ENCODE data around the gene HID1. TPM values are rescaled to one million over a fixed set of nuclear protein-coding genes. Genes with fewer than 3 reads are reported as not detected.
"Not testable (repeated sequence)": the region's sequence is repeated elsewhere in the genome, so short reads cannot be mapped to it uniquely, and the experiment has no call there.

Gene HID1
- total RNA-seq, 3 donors from 2014 or later (not counting 1 experiment from before 2014, with no cell fraction given): 0.66 to 9.5 (median 2.8) TPM

DNA sequence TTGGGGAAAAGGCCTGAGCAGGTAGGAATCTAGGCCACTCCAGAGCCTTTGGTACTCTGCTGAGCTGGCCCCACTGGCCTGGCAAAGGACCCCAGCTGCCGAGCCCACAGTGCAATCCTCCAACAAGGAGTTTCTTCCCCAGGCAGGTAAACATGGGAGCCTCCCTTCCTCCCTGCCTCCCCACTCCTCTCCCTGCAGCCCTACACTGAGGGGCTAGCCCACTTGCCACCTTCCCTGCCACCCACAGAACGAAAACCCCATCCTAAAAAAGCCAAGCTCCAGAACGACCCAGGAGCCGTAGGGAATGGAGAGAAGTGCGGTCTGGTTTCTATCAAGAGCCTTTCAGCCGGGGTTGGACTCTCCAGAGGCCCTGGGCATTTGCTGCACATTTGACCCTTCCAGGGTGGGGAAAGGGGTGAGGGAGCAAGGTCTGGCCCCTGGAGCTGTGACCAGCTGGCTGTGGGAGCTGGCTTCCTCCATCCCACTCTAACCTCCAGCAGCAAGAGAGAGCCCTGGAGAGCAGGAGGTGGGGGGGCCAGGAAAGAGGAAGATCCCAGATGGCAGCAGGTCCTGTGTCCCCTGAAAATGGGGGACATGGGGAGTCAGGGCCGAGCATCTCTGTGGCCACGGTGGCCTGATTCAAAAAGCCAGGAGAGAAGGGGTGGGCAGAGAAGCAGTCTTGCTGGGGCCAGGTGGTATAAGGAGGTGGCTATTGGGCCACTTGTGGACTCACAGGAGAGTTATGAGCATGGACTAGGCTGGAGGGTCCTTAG, 1.3 kb downstream of the HID1 start:
- DNase-seq (no peak), ATAC-seq (no peak)
- Mint-ChIP-seq H3K36me3 (no peaks in the 10 kb centered on the region), H3K27me3 (ENCODE audit: low read depth in 2 of 2) (peaks cover 6 to 21% of the 10 kb centered on the region in 2 donors), H3K4me1 (peaks cover 6% of the 10 kb centered on the region in 2 donors), H3K27ac (no peak overlapping the region), H3K4me3 (peak overlapping the region; percentile 64), H3K9me3 (no peaks in the 10 kb centered on the region)
- 94% methylated on average over 8 of the region's 8 CpGs for WGBS (ENCODE audit: insufficient coverage)
- Histone ChIP-seq H3K27ac (ENCODE audit: low read length) (no peak overlapping the region), H3K4me1 (ENCODE audit: control insufficient read depth, insufficient read depth, low read length) (peaks cover 17% of the 10 kb centered on the region), H3K4me3 (ENCODE audit: low read length) (no peak overlapping the region), H3K9me3 (ENCODE audit: control insufficient read depth, insufficient read depth, low read length) (no peaks in the 10 kb centered on the region), H3K27me3 (ENCODE audit: control insufficient read depth, insufficient read depth, low read length) (peaks cover 23% of the 10 kb centered on the region), H3K36me3 (ENCODE audit: control insufficient read depth, insufficient read depth, low read length) (no peaks in the 10 kb centered on the region)
- TF ChIP-seq, protein P1, sequence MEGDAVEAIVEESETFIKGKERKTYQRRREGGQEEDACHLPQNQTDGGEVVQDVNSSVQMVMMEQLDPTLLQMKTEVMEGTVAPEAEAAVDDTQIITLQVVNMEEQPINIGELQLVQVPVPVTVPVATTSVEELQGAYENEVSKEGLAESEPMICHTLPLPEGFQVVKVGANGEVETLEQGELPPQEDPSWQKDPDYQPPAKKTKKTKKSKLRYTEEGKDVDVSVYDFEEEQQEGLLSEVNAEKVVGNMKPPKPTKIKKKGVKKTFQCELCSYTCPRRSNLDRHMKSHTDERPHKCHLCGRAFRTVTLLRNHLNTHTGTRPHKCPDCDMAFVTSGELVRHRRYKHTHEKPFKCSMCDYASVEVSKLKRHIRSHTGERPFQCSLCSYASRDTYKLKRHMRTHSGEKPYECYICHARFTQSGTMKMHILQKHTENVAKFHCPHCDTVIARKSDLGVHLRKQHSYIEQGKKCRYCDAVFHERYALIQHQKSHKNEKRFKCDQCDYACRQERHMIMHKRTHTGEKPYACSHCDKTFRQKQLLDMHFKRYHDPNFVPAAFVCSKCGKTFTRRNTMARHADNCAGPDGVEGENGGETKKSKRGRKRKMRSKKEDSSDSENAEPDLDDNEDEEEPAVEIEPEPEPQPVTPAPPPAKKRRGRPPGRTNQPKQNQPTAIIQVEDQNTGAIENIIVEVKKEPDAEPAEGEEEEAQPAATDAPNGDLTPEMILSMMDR (IDR thresholded peaks at IDR 0.05): no peak
- intact Hi-C loops (cut with micrococcal nuclease): no loop called here

DNA sequence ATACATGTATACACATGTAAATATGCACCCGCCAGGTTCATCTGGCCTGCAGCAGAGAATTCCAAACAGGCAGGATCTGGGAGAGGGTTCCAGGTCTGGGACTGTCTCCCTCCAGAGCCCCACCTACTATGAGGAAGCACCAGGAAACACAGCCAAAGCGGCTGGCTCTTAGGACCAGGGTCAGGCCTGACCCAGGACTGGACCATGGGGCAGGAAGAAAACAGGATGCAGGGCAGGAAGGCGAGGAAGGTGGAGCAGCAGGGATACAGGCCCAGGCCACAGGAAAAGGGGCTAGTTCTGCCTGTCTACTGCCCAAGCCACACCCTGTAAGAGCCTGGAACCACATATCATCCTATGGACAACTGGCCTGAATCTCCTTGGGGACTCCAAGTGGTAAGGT, 2.2 kb downstream of the HID1 start:
- Mint-ChIP-seq H3K4me3 (peak overlapping the region; percentile 53), H3K4me1 (peaks cover 6% of the 10 kb centered on the region in 2 donors), H3K9me3 (no peaks in the 10 kb centered on the region), H3K36me3 (no peaks in the 10 kb centered on the region), H3K27me3 (ENCODE audit: low read depth in 2 of 2) (peaks cover 7 to 18% of the 10 kb centered on the region in 2 donors), H3K27ac (no peak overlapping the region)
- no peak for ATAC-seq
- intact Hi-C loops (cut with micrococcal nuclease): no loop called here
- Histone ChIP-seq H3K27ac (ENCODE audit: low read length) (no peak overlapping the region), H3K27me3 (ENCODE audit: control insufficient read depth, insufficient read depth, low read length) (peaks cover 23% of the 10 kb centered on the region), H3K4me1 (ENCODE audit: control insufficient read depth, insufficient read depth, low read length) (peaks cover 17% of the 10 kb centered on the region), H3K4me3 (ENCODE audit: low read length) (no peak overlapping the region), H3K36me3 (ENCODE audit: control insufficient read depth, insufficient read depth, low read length) (no peaks in the 10 kb centered on the region), H3K9me3 (ENCODE audit: control insufficient read depth, insufficient read depth, low read length) (no peaks in the 10 kb centered on the region)
- no peak for DNase-seq
- TF ChIP-seq, protein P1 (IDR thresholded peaks at IDR 0.05): no peak
- WGBS (ENCODE audit: insufficient coverage): 89% methylated on average over 3 of the region's 3 CpGs

DNA sequence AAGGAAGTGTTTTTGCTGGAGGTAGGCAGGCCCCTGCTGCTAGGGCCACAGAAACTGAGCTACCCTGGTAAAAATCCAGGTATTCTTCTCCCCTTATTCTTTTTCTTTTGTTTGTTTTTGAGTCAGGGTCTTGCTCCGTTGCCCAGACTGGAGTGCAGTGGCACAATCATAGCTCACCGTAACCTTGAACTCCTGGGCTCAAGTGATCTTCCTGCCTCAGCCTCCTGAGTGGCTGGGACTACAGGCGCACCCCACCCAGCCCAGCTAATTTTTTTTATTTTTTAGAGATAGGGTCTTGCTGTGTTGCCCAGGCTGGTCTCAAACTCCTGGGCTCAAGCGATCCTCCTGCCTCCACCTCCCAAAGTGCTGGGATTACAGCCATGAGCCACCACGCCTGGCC, 3.1 kb downstream of the HID1 start:
- H3K27ac ChIP-seq (ENCODE audit: low read length); H3K27ac Mint-ChIP-seq; DNase-seq; H3K9me3 Mint-ChIP-seq; H3K4me1 Mint-ChIP-seq; H3K9me3 ChIP-seq (ENCODE audit: control insufficient read depth, insufficient read depth, low read length); H3K36me3 Mint-ChIP-seq; intact Hi-C loops (cut with micrococcal nuclease); ATAC-seq; H3K36me3 ChIP-seq (ENCODE audit: control insufficient read depth, insufficient read depth, low read length); H3K4me3 ChIP-seq (ENCODE audit: low read length); H3K4me3 Mint-ChIP-seq: not testable (repeated sequence)
- WGBS (ENCODE audit: insufficient coverage): 95% methylated on average over 5 of the region's 5 CpGs
- H3K27me3 Mint-ChIP-seq (ENCODE audit: low read depth in 2 of 2): peaks cover 12 to 17% of the 10 kb centered on the region in 2 donors
- peaks cover 17% of the 10 kb centered on the region for H3K4me1 ChIP-seq (ENCODE audit: control insufficient read depth, insufficient read depth, low read length)
- peaks cover 23% of the 10 kb centered on the region for H3K27me3 ChIP-seq (ENCODE audit: control insufficient read depth, insufficient read depth, low read length)

DNA sequence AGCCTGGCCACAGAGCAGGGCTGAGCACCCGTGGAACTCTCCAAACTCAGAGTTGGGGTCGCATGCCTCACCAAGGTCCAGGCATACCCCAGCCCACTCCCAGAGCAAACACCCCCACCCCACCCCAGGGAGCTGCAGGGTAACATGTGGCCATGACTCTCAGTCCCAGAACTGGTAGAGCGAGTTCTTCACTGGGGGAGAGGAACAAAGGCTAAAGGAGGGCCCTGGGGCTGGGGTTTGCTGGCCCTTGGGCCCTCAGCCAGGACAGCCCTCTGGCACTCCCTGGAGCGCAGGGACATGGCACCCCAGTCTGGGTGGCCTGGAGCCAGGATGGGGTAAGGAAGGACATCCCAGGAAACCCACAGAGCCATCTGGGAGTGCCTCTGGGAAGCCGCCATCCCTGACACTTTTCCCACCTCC, 4.2 kb downstream of the HID1 start:
- 88% methylated on average over 5 of the region's 5 CpGs for WGBS (ENCODE audit: insufficient coverage)
- Mint-ChIP-seq H3K9me3 (no peaks in the 10 kb centered on the region), H3K27me3 (ENCODE audit: low read depth in 2 of 2) (peaks cover 12 to 16% of the 10 kb centered on the region in 2 donors), H3K27ac (no peak overlapping the region), H3K4me1 (peaks cover 6% of the 10 kb centered on the region in 2 donors), H3K36me3 (no peaks in the 10 kb centered on the region), H3K4me3 (no peak overlapping the region)
- ATAC-seq (no peak), DNase-seq (no peak)
- H3K27me3 ChIP-seq (ENCODE audit: control insufficient read depth, insufficient read depth, low read length): peaks cover 23% of the 10 kb centered on the region
- no peak overlapping the region for H3K4me3 ChIP-seq (ENCODE audit: low read length)
- no peak overlapping the region for H3K27ac ChIP-seq (ENCODE audit: low read length)
- H3K4me1 ChIP-seq (ENCODE audit: control insufficient read depth, insufficient read depth, low read length): peaks cover 17% of the 10 kb centered on the region
- TF ChIP-seq, protein P1 (IDR thresholded peaks at IDR 0.05): no peak
- no peaks in the 10 kb centered on the region for H3K9me3 ChIP-seq (ENCODE audit: control insufficient read depth, insufficient read depth, low read length)
- H3K36me3 ChIP-seq (ENCODE audit: control insufficient read depth, insufficient read depth, low read length): no peaks in the 10 kb centered on the region
- intact Hi-C loops (cut with micrococcal nuclease): no loop called here
